ENCODE measurements around the gene VPS51. TPM values are rescaled to one million over a fixed set of nuclear protein-coding genes. Genes with fewer than 3 reads are reported as not detected.

The VPS51 gene
- total and polyA plus RNA-seq, 9 of the 15 experiments (the other 6 are each of a cell fraction or from before 2014, with no cell fraction given), result 1.8 to 143 (median 46.8) TPM

- TF ChIP-seq STAT6 (CRISPR knock-in tag; IDR thresholded peaks at IDR 0.05), result no peak
- TF ChIP-seq TCF15 (CRISPR knock-in tag; IDR thresholded peaks at IDR 0.05), result no peak
Observed at GRCh38 chr11:65151331-65151899, 55.4 kb downstream of the VPS51 start (continued).

- intact Hi-C loops (cut with micrococcal nuclease) (no loop called here), in situ Hi-C loops (cut with MboI) (no loop called here)
- Histone ChIP-seq H4K20me1 (replicated peaks; ENCODE audit: control insufficient read depth, insufficient read depth, low read length) (no peaks in the 10 kb centered on the region), H2AFZ (ENCODE audit: low read depth, low read length) (no peak overlapping the region), H3K79me2 (ENCODE audit: control insufficient read depth, insufficient read depth, low read length) (no peaks in the 10 kb centered on the region), H3K9me3 (replicated peaks; ENCODE audit: control insufficient read depth, insufficient read depth, low read depth, low read length) (no peaks in the 10 kb centered on the region; the same call in 1 of the 2 replicates), H3K4me2 (ENCODE audit: insufficient read depth, low read length) (no peak overlapping the region), H3K36me3 (ENCODE audit: control insufficient read depth, insufficient read depth, low read length) (no peaks in the 10 kb centered on the region), H3K9ac (ENCODE audit: insufficient read depth in 1 of 2, low read depth in 2 of 2, low read length in 2 of 2) (no peak overlapping the region; a peak in 1 of 4 replicates), H3K4me3 (no peak overlapping the region), H3K27ac (ENCODE audit: extremely low read depth, low read depth, low read length) (no peak overlapping the region), H3K27me3 (ENCODE audit: control insufficient read depth in 2 of 2, insufficient read depth in 2 of 2, low read length in 2 of 2) (no peaks in the 10 kb centered on the region), H3K4me1 (replicated peaks in 1 of 2; ENCODE audit: control insufficient read depth in 2 of 2, insufficient read depth in 2 of 2, low read length in 2 of 2) (peaks cover 20 to 26% of the 10 kb centered on the region in 2 experiments), H3K9me1 (ENCODE audit: control insufficient read depth, insufficient read depth, low read length) (no peaks in the 10 kb centered on the region)
- no peak for FAIRE-seq
- no peak for DNase-seq (ENCODE audit: extremely low read depth in 1 of 4, low spot score in 3 of 4)
- ChIA-PET CTCF (ENCODE audit: low intra/inter-chr PET ratio) (no interaction called here), POLR2A (interaction anchor here (0.6 to 3.3 kb wide), 4 partner anchors 18 to 30 kb away, joined by 3 to 25 read pairs (median 6); partner anchors contain the start of genes FAU, MRPL49, SPDYC and SYVN1)
- 47% methylated on average over 2 of the region's 2 CpGs for WGBS (ENCODE audit: insufficient coverage, low coverage, missing lambda C conversion rate)
- ATAC-seq, result no peak
- BruUV-seq (replicated peaks), result no TSS peak
- TF ChIP-seq ZBTB9 (CRISPR knock-in tag; IDR thresholded peaks at IDR 0.05), result no peak
- no peak for TF ChIP-seq CLOCK (CRISPR knock-in tag; IDR thresholded peaks at IDR 0.05; ENCODE audit: borderline replicate concordance)
Observed at GRCh38 chr11:65152122-65152521, 56.1 kb downstream of the VPS51 start.

Data from K562 (cell line).